IPS-NIHi7 (cell line): ENCODE data around the gene BCL10.

Experiments
- DNase-seq: peaks from one replicate; pipeline ENCODE4 v3.0.0; 2012; ENCODE audit warnings: mixed read lengths; ENCODE audit errors: extremely low spot score

The BCL10 gene

DNA sequence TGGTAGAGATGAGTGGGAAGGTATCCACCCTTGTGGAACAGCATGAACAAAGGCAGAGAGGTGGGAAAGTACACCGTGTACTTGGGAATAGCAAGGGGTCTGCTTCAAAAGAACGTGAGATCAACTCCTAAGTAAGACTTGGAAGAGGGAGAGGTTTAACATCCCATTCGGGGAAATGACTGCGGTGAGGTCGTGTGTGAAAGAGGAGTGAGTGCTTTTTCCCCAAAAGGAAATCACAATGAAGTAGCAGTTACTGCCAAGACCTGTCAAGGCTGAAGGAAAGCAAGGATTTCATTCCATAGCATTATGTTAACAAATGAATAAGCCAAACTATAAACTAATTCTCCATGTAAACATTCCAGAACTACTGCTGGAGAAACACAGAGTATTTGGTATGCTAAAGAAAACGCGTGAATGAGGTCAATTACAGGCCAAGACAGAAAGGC, 55.7 kb downstream of the BCL10 start:
- DNase-seq = no peak

DNA sequence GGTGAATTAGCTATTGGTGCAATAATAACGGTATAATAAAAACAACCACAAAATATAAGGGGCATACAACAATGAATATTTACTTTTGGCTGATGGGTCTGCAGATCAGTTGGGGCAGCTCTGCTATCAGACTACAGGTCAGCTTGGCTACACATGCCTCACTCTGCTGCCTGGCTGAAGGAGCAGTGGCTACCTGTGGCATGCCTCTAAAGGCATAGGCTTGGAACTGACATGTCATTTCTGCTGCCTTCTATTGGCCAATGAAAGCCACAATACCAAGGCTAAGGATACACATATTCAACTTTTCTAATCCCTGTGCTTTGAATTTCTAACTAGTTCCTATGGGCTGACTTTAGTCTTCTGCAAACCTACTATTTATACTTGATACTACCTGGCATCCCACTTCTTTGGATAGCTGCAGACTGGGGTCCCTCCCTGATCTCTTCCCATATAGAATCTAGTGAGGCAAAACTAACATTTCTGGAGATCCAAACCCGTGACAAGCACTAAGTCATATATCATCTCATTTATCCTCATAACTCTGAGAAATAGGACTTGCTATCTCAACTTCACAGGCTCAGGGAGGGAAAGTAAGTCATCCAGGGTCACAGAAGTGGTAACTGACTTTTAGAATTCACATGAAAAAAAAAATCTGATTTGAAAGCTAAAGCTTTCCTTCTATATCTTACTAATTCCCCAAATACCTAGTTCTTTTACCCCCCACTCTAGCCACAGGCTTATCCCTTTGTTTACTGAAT, 56.4 kb downstream of the BCL10 start:
- DNase-seq = no peak

- no peak for DNase-seq
Observed at GRCh38 chr1:85216697-85217096, 59.7 kb downstream of the BCL10 start.
